GM12878 (cell line): ENCODE results near the gene CREBBP. TPM values are rescaled to one million over a fixed set of nuclear protein-coding genes. Genes with fewer than 3 reads are reported as not detected.

Source experiments
- ATAC-seq: fragments of 200-7000 bp; cut with Tn5 transposase; 3 replicates; pipeline ENCODE4 v1.9.1; 2020; ENCODE audit warnings: mild to moderate bottlenecking, moderate library complexity
- BruUV-seq: library from RNA; stranded (reverse); fragments of 400-500 nt; replicated peaks from 2 replicates; lab custom pipeline; 2021; lab: Mats Ljungman, UMichigan
- CTCF ChIA-PET: fragments of 300-600 bp; sonication (Branson Sonifier 250); formaldehyde crosslinking; extraction: SDS; loops from one replicate; lab custom pipeline; 2021; ENCODE audit warnings: inconsistent platforms; lab: Yijun Ruan, JAX
- POLR2A ChIA-PET: fragments of 350-600 bp; formaldehyde crosslinking; extraction: SDS; loops from one replicate; lab custom pipeline; 2021; ENCODE audit warnings: inconsistent platforms; lab: Charles Lee
- RAD21 ChIA-PET: fragments of 300-600 bp; sonication (Branson Sonifier 250); formaldehyde crosslinking; loops from one replicate; lab custom pipeline; 2023; ENCODE audit warnings: antibody characterized with exemption; ENCODE audit not compliant: unreplicated experiment; lab: Charles Lee
- SMC1A ChIA-PET: fragments of 300-600 bp; sonication (Branson Sonifier 250); formaldehyde crosslinking; loops from one replicate; lab custom pipeline; 2023; ENCODE audit not compliant: unreplicated experiment, uncharacterized antibody; lab: Charles Lee
- DNase-seq: peaks from one replicate; pipeline ENCODE4 v3.0.0-alpha.2; 2011; ENCODE audit warnings: low read depth, low spot score
- FAIRE-seq: peaks from 3 replicates; lab custom pipeline; 2011; peaks lifted over from hg19 to GRCh38; lab: Jason Lieb, UNC
- H2AFZ ChIP-seq: 2 replicates; pipeline ENCODE4 v1.6.0; 2011; ENCODE audit warnings: low read depth, low read length, control low read depth; ENCODE audit not compliant: control insufficient read depth
- H3K27ac ChIP-seq: 2 replicates; pipeline ENCODE4 v1.5.1; 2011; ENCODE audit warnings: control low read depth; ENCODE audit not compliant: control insufficient read depth, insufficient read depth
- H3K27me3 ChIP-seq, 2 experiments: replicated peaks in 1 of 2; 2 replicates each; pipeline versions ENCODE4 v1.6.0 to v1.6.1; 2011; ENCODE audit warnings: low read length in 1 of 2; ENCODE audit not compliant: control insufficient read depth in 2 of 2, insufficient read depth in 2 of 2
- H3K36me3 ChIP-seq, 2 experiments: 2 replicates each; pipeline ENCODE4 v1.5.1; 2011; ENCODE audit warnings: low read length in 1 of 2; ENCODE audit not compliant: control insufficient read depth in 2 of 2, insufficient read depth in 2 of 2
- H3K4me1 ChIP-seq: 2 replicates; pipeline ENCODE4 v1.6.1; 2011; ENCODE audit warnings: mild to moderate bottlenecking, low read length, moderate library complexity, mixed read lengths; ENCODE audit not compliant: control insufficient read depth, insufficient read depth
- H3K4me2 ChIP-seq: 2 replicates; pipeline ENCODE4 v1.6.0; 2011; ENCODE audit warnings: control low read depth; ENCODE audit not compliant: control insufficient read depth, insufficient read depth
- H3K4me3 ChIP-seq: fragments of 200-600 bp; sonication (generic); 2 replicates; pipeline ENCODE4 v1.5.1; 2016
- H3K79me2 ChIP-seq: 2 replicates; pipeline ENCODE4 v1.6.0; 2011; ENCODE audit warnings: low read length; ENCODE audit not compliant: control insufficient read depth, insufficient read depth
- H3K9ac ChIP-seq: 2 replicates; pipeline ENCODE4 v1.8.0; 2011; ENCODE audit warnings: low read length, control low read depth, mixed read lengths; ENCODE audit not compliant: control insufficient read depth, insufficient read depth
- H3K9me3 ChIP-seq: replicated peaks from 3 replicates; pipeline ENCODE4 v1.5.1; 2011; ENCODE audit warnings: mild to moderate bottlenecking, low read length; ENCODE audit not compliant: control insufficient read depth, insufficient read depth
- H4K20me1 ChIP-seq: 2 replicates; pipeline ENCODE4 v1.6.0; 2011; ENCODE audit not compliant: control insufficient read depth, insufficient read depth
- BHLHE40 ChIP-seq, 2 experiments: fragments of 450-650 bp in 1 of 2; IDR thresholded peaks; 2 replicates each; pipeline ENCODE4 v1.6.1; 2011 to 2017; ENCODE audit warnings: low read depth in 2 of 2, borderline replicate concordance in 1 of 2, improper control_type of control experiment in 1 of 2, low read length in 1 of 2, mild to moderate bottlenecking in 1 of 2
- BRCA1 ChIP-seq: IDR thresholded peaks from 2 replicates; pipeline ENCODE4 v1.6.1; 2011; ENCODE audit warnings: low read depth, low read length, improper control_type of control experiment
- CHD4 ChIP-seq: fragments of 200-600 bp; sonication (generic); IDR thresholded peaks from 2 replicates; pipeline ENCODE4 v1.6.1; 2016; ENCODE audit warnings: mild to moderate bottlenecking
- CTCF ChIP-seq, 3 experiments: IDR thresholded peaks in 2 of 3; conservative IDR thresholded peaks in 1 of 3; 2 replicates each; pipeline ENCODE4 v1.5.1; 2011; ENCODE audit warnings: low read depth in 3 of 3, low read length in 3 of 3, mild to moderate bottlenecking in 3 of 3, control low read depth in 2 of 3, moderate library complexity in 2 of 3, inconsistent platforms in 1 of 3, mixed read lengths in 1 of 3; ENCODE audit not compliant: control insufficient read depth in 2 of 3, insufficient read depth in 1 of 3; ENCODE audit errors: extremely low read depth in 1 of 3
- EED ChIP-seq: sonication (generic); IDR thresholded peaks from 2 replicates; pipeline ENCODE4 v1.6.1; 2016; ENCODE audit warnings: antibody characterized with exemption, low read depth
- EGR1 ChIP-seq, 2 experiments: IDR thresholded peaks; 1 replicate in 1 of 2; 2 replicates in 1 of 2; pipeline ENCODE4 v1.6.1; 2011 to 2012; ENCODE audit warnings: low read depth in 2 of 2, low read length in 2 of 2, borderline replicate concordance in 1 of 2, mild to moderate bottlenecking in 1 of 2, moderate library complexity in 1 of 2
- FOXM1 ChIP-seq: IDR thresholded peaks from 2 replicates; pipeline ENCODE4 v1.6.1; 2012; ENCODE audit warnings: low read depth, mild to moderate bottlenecking, inconsistent platforms, low read length, moderate library complexity
- MLLT1 ChIP-seq: fragments of 450-650 bp; IDR thresholded peaks from 2 replicates; pipeline ENCODE4 v1.6.1; 2016; ENCODE audit warnings: mild to moderate bottlenecking
- MTA2 ChIP-seq: fragments of 450-650 bp; IDR thresholded peaks from 2 replicates; pipeline ENCODE4 v1.6.1; 2016; ENCODE audit warnings: low read depth, mild to moderate bottlenecking, moderate library complexity
- MXI1 ChIP-seq: fragments of 150-350 bp; IDR thresholded peaks from 2 replicates; pipeline ENCODE4 v1.6.1; 2011; ENCODE audit warnings: low read depth, mild to moderate bottlenecking, inconsistent platforms, low read length, improper control_type of control experiment
- NFYB ChIP-seq: IDR thresholded peaks from 2 replicates; pipeline ENCODE4 v1.6.1; 2011; ENCODE audit warnings: low read depth, mild to moderate bottlenecking, low read length, improper control_type of control experiment, moderate library complexity; ENCODE audit not compliant: insufficient read depth
- POLR2AphosphoS2 ChIP-seq: IDR thresholded peaks from 2 replicates; pipeline ENCODE4 v1.6.1; 2011; ENCODE audit warnings: low read depth, mild to moderate bottlenecking, low read length, improper control_type of control experiment, moderate library complexity
- RAD21 ChIP-seq: IDR thresholded peaks from 2 replicates; pipeline ENCODE4 v1.6.1; 2011; ENCODE audit warnings: mild to moderate bottlenecking, low read depth, low read length, moderate library complexity; ENCODE audit not compliant: insufficient read depth
- RELA ChIP-seq: fragments of 450-650 bp; IDR thresholded peaks from 2 replicates; pipeline ENCODE4 v1.8.0; 2014; ENCODE audit warnings: borderline replicate concordance; ENCODE audit not compliant: partially characterized antibody
- SMARCA5 ChIP-seq: fragments of 450-650 bp; IDR thresholded peaks from 2 replicates; pipeline ENCODE4 v1.6.1; 2017; ENCODE audit warnings: mild to moderate bottlenecking
- SMC3 ChIP-seq: IDR thresholded peaks from 2 replicates; pipeline ENCODE4 v1.6.1; 2011; ENCODE audit warnings: low read length, improper control_type of control experiment, borderline replicate concordance
- SUPT20H ChIP-seq: IDR thresholded peaks from 2 replicates; pipeline ENCODE4 v1.6.1; 2011; ENCODE audit warnings: low read depth, mild to moderate bottlenecking, low read length, moderate library complexity, borderline replicate concordance; ENCODE audit not compliant: control insufficient read depth
- TCF12 ChIP-seq: IDR thresholded peaks from 2 replicates; pipeline ENCODE4 v1.6.1; 2011; ENCODE audit warnings: low read depth, mild to moderate bottlenecking, low read length
- YY1 ChIP-seq: IDR thresholded peaks from 2 replicates; pipeline ENCODE4 v1.6.1; 2011; ENCODE audit warnings: low read depth, mild to moderate bottlenecking, low read length
- WGBS: methylation state at CpG from one replicate; pipeline ENCODE4 v1.1.6; 2016; ENCODE audit warnings: low lambda C conversion rate; ENCODE audit not compliant: insufficient replicate concordance, insufficient coverage; ENCODE audit errors: missing lambda C conversion rate; 5-methylcytosine and 5-hydroxymethylcytosine counted together
- in situ Hi-C: fragments of 300-500 bp; cut with MboI; formaldehyde crosslinking; loops from 9 replicates; pipeline ENCODE4 v1.14.3; 2018; ENCODE audit warnings: mixed read lengths
- intact Hi-C: fragments of 100-400 bp; cut with micrococcal nuclease; formaldehyde crosslinking; loops from one replicate; pipeline ENCODE4 v1.14.2; 2022; ENCODE audit not compliant: unreplicated experiment
- polyA plus RNA-seq, 11 experiments: library from polyadenylated mRNA; depleted of rRNA in 4 of 11; unstranded in 6 of 11; stranded (reverse) in 5 of 11; fragments of >200 nt; fragmentation: Nextera tagmentation in 4 of 11; fragmentation: Illumina TruSeq in 1 of 11; extraction: Ambion mirVana in 4 of 11; extraction: Trizol in 1 of 11; gene quantifications; 1 replicate in 1 of 11; 2 replicates in 10 of 11; pipeline versions ENCODE4 v1.2.1 to v1.2.3, GENCODE V29; 2011 to 2016; ENCODE audit warnings: inconsistent platforms in 2 of 11, missing spikeins in 2 of 11, low read depth in 1 of 11
- total RNA-seq, 4 experiments: library from RNA; depleted of rRNA in 3 of 4; stranded (reverse); fragments of >200 nt in 3 of 4; fragmentation: Illumina TruSeq in 1 of 4; extraction: Trizol in 1 of 4; gene quantifications; 2 replicates each; pipeline versions ENCODE4 v1.2.1 to v1.2.3, GENCODE V29; 2013 to 2021

Gene CREBBP
- total and polyA plus RNA-seq, 10 of the 15 experiments (the other 5 are each of a cell fraction or from before 2014, with no cell fraction given) = 3.4 to 32.7 (median 7.9) TPM

- 0 out of 2 replicates have a peak overlapping the region, but pooled peaks have one; percentile 42 for H3K4me2 ChIP-seq
- H3K79me2 ChIP-seq = peaks cover 2% of the 10 kb centered on the region; the same call in 1 of the 2 replicates
- ChIA-PET POLR2A (no interaction called here), SMC1A (interaction anchor here (1.1 to 2.5 kb wide), 2 partner anchors 188 to 293 kb away, joined by 3 to 8 read pairs; no protein-coding TSS in a partner anchor), CTCF (interaction anchor here (1.1 to 2.2 kb wide), 5 partner anchors 9 to 188 kb away, joined by 3 to 16 read pairs (median 5); no protein-coding TSS in a partner anchor), RAD21 (interaction anchor here (0.7 to 1.2 kb wide), 2 partner anchors 177 to 187 kb away, joined by 3 to 6 read pairs; no protein-coding TSS in a partner anchor)
- H3K9me3 ChIP-seq = no peaks in the 10 kb centered on the region
- H3K36me3 ChIP-seq = peaks cover 15 to 19% of the 10 kb centered on the region in 2 experiments
- H3K27me3 ChIP-seq = no peaks in the 10 kb centered on the region
- peak; percentile 72 for TF ChIP-seq RAD21
- peak; percentile 88 to 94 (median 91); a peak in 5 of 6 replicates for TF ChIP-seq CTCF (IDR thresholded peaks at IDR 0.05 in 2 of 3, conservative IDR thresholded peaks at IDR 0.05 in 1 of 3; ENCODE audit: control insufficient read depth in 2 of 3, extremely low read depth in 1 of 3, insufficient read depth in 1 of 3, low read depth in 3 of 3, low read length in 3 of 3)
- no peak for TF ChIP-seq POLR2AphosphoS2
- TF ChIP-seq MTA2 = peak; percentile 13; the same call in 1 of the 2 replicates
- no peak for TF ChIP-seq SUPT20H
- TF ChIP-seq SMC3 = peak; percentile 92
- no peak for TF ChIP-seq BRCA1
- TF ChIP-seq FOXM1 = no peak
- no peak for TF ChIP-seq NFYB
- peak; percentile 51; the same call in 1 of the 2 replicates for TF ChIP-seq MXI1
- peak; percentile 27 for TF ChIP-seq RELA
- TF ChIP-seq SMARCA5 = peak; percentile 66; the same call in 1 of the 2 replicates
- TF ChIP-seq MLLT1 = peak; percentile 50; the same call in 1 of the 2 replicates
- TF ChIP-seq YY1 = peak; percentile 89
- no peak for TF ChIP-seq CHD4
- TF ChIP-seq BHLHE40 (IDR thresholded peaks at IDR 0.05; ENCODE audit: borderline replicate concordance in 1 of 2, low read depth in 2 of 2, low read length in 1 of 2) = peak in 1 of 2 experiments; percentile 17; a peak in 1 of 4 replicates
- no peak for TF ChIP-seq TCF12
- no peak for TF ChIP-seq EED
- no peak for TF ChIP-seq EGR1 (IDR thresholded peaks at IDR 0.05; ENCODE audit: borderline replicate concordance in 1 of 2, low read depth in 2 of 2, low read length in 2 of 2)
- intact Hi-C loops = loop anchor here (2.0 to 5.0 kb wide), 2 partner anchors 188 to 562 kb away; no protein-coding TSS in a partner anchor
- no peak overlapping the region for H3K9ac ChIP-seq
- ATAC-seq (peak; percentile 100), FAIRE-seq (peak; percentile 89), DNase-seq (peak; percentile 21)
- no peaks in the 10 kb centered on the region for H4K20me1 ChIP-seq
- 35% methylated on average over 18 of the region's 18 CpGs for WGBS
- H3K4me1 ChIP-seq = peaks cover 5% of the 10 kb centered on the region; the same call in 1 of the 2 replicates
- in situ Hi-C loops = loop anchor here (5.0 kb wide), 1 partner anchor 187 kb away; no protein-coding TSS in a partner anchor
- BruUV-seq = no TSS peak
- peak overlapping the region; percentile 64 for H2AFZ ChIP-seq
- no peak overlapping the region for H3K4me3 ChIP-seq
- no peak overlapping the region for H3K27ac ChIP-seq
These were observed 190.0 kb downstream of the CREBBP start for GRCh38 chr16:3690470-3690928.
